ENCODE measurements around the gene PRKN.
"Not testable (repeated sequence)": the region's sequence is repeated elsewhere in the genome, so short reads cannot be mapped to it uniquely, and the experiment has no call there.

The PRKN gene

DNA sequence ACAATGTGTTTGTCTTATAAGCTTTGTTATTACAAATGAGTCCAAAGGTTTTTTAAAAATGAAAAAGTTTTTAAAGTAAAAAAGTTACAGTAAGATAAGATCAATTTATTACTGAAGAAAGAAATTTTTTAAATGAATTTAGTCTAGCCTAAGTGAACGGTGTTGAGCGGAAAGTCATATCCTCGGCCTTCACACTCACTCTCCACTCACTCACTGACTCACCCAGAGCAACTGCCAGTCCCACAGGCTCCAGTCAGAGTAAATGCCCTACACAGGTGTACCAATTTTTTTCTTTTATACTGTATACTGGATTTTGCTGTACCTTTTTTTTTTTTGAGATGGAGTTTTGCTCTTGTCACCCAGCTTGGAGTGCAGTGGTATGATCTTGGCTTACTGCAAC is 1411.0 kb downstream of the PRKN start:
- H3K27me3 ChIP-seq (ENCODE audit: control insufficient read depth, insufficient read depth, low read length, poor library complexity, severe bottlenecking), result no peaks in the 10 kb centered on the region
- H3K4me3 ChIP-seq (ENCODE audit: insufficient read depth, low read depth, low read length), result no peak overlapping the region
- no peaks in the 10 kb centered on the region for H3K4me1 ChIP-seq (ENCODE audit: control insufficient read depth, insufficient read depth, low read length)
- 92 to 94% methylated on average over 3 of the region's 3 CpGs for WGBS, 2 experiments
- H3K9me3 ChIP-seq (ENCODE audit: control insufficient read depth, low read length), result no peaks in the 10 kb centered on the region
- no peak overlapping the region for H3K27ac ChIP-seq (ENCODE audit: insufficient read depth, low read depth, low read length, poor library complexity, severe bottlenecking)
- no peaks in the 10 kb centered on the region for H3K36me3 ChIP-seq (ENCODE audit: control insufficient read depth, insufficient read depth, low read length)

DNA sequence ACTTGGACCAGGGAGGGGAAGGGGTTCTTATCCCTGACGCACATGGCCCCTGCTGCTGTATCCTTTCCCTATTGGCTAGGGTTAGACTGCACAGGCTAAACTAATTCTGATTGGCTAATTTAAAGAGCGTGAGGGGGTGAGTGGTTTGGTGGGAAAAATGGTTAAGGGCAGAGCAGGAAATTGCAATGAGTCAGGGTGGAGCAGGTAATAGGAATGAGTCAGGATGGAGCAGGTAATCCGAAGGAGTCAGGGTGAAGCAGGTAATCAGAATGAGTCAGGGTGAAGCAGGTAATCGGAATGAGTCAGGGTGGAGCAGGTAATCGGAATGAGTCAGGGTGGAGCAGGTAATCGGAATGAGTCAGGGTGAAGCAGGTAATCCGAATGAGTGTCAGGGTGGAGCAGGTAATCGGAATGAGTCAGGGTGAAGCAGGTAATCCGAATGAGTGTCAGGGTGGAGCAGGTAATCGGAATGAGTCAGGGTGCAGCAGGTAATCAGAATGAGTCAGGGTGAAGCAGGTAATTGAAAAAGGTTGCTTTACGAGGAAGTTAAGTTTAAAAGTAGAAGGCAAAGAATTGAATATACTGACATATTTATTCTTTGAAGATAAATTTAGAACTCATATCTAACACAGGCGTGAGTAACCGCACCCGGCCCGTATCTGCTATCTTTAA is 1412.2 kb downstream of the PRKN start:
- H3K36me3 ChIP-seq (ENCODE audit: control insufficient read depth, insufficient read depth, low read length); H3K4me1 ChIP-seq (ENCODE audit: control insufficient read depth, insufficient read depth, low read length); H3K27ac ChIP-seq (ENCODE audit: insufficient read depth, low read depth, low read length, poor library complexity, severe bottlenecking); H3K9me3 ChIP-seq (ENCODE audit: control insufficient read depth, low read length); H3K27me3 ChIP-seq (ENCODE audit: control insufficient read depth, insufficient read depth, low read length, poor library complexity, severe bottlenecking); H3K4me3 ChIP-seq (ENCODE audit: insufficient read depth, low read depth, low read length): not testable (repeated sequence)
- 86% methylated on average over 11 of the region's 15 CpGs for WGBS, 2 experiments

DNA sequence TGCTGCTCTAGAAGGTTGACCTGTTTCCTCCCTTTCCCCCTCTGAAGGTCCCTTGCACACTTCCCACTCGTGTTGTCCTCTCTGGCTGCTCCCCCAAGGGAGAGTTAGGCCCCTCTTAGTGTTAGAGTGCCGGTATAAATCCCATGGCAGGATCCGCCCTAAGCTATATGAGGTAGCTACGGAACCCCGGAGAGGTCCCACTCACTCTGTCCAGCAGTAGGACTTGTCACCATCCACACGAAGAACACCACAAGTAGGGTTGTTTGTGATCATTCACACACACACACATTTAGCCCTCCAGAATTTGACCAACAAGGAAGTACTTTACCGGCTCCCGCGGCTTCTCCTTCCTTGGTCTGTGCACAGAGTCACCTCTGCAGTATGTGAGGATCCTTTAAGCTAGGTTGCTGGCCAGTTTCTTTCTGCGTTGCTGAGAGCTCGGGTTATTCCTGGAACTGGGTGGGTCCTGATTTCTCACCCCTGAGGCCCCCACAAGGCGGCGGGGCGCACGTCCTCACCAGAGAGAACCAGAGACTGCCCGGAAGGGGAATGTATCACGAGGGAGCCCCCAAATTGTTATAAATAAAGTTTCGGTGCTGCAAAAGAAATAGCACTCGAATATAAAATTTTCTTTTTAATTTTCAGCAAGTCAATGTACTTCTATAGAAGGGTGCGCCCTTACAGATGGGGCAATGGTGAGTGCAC is 1412.9 kb downstream of the PRKN start:
- not testable (repeated sequence) for H3K4me1 ChIP-seq (ENCODE audit: control insufficient read depth, insufficient read depth, low read length); H3K27me3 ChIP-seq (ENCODE audit: control insufficient read depth, insufficient read depth, low read length, poor library complexity, severe bottlenecking); H3K4me3 ChIP-seq (ENCODE audit: insufficient read depth, low read depth, low read length); H3K9me3 ChIP-seq (ENCODE audit: control insufficient read depth, low read length); H3K36me3 ChIP-seq (ENCODE audit: control insufficient read depth, insufficient read depth, low read length); H3K27ac ChIP-seq (ENCODE audit: insufficient read depth, low read depth, low read length, poor library complexity, severe bottlenecking)
- 90 to 91% methylated on average over 19 to 20 of the region's 20 CpGs for WGBS, 2 experiments

DNA sequence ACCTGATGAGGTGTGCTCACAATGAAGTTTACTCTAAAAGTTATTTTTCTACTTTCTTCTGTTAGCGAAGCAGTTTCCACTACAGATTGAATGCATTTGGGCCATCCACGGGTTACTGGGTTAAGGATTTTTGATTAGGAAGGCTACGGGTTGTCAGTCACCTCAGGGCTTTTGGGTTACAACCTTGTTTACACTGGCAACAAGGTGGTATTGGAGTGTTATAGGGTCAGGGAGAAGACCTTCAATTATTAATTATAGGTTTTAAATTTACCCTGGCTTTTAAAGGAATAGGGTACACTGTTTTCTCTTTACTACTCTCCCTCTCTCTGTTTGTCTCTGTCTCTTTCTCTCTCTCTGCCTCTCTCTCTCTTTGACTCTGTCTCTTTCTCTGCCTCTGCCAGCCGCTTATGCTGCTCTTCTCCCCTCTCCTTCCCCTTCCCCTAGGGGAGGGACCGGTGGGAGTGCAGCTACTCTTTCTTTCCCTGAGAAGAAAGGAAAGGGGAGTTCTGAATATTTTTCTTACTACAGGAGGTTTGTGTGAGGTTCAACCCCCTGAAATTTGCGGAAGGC is 1413.5 kb downstream of the PRKN start:
- Histone ChIP-seq H3K9me3 (ENCODE audit: control insufficient read depth, low read length) (no peaks in the 10 kb centered on the region), H3K36me3 (ENCODE audit: control insufficient read depth, insufficient read depth, low read length) (no peaks in the 10 kb centered on the region), H3K4me1 (ENCODE audit: control insufficient read depth, insufficient read depth, low read length) (no peaks in the 10 kb centered on the region), H3K27me3 (ENCODE audit: control insufficient read depth, insufficient read depth, low read length, poor library complexity, severe bottlenecking) (no peaks in the 10 kb centered on the region), H3K4me3 (ENCODE audit: insufficient read depth, low read depth, low read length) (no peak overlapping the region), H3K27ac (ENCODE audit: insufficient read depth, low read depth, low read length, poor library complexity, severe bottlenecking) (no peak overlapping the region)
- WGBS, 2 experiments, result 92 to 94% methylated on average over 5 of the region's 6 CpGs

DNA sequence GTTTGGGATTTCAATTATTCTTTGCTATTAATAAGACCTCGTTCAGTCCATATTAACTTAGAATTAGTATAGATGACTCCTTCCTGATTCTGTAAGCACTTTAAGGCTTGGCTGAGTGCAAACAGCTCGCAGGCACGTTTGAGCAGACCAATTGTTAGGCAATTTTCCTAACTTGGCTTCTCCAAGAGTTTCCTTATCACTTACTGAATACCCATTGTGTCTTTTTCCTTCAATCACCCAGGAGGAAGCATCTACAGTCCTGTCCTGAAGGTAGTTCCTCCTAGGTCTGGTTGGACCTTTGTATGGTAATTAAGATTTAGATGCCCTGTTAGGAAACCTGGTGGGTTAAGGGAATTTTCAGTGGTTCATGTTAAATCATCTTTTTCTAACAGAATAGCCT is 1414.1 kb downstream of the PRKN start:
- H3K9me3 ChIP-seq (ENCODE audit: control insufficient read depth, low read length); H3K27me3 ChIP-seq (ENCODE audit: control insufficient read depth, insufficient read depth, low read length, poor library complexity, severe bottlenecking); H3K4me1 ChIP-seq (ENCODE audit: control insufficient read depth, insufficient read depth, low read length); H3K4me3 ChIP-seq (ENCODE audit: insufficient read depth, low read depth, low read length); H3K27ac ChIP-seq (ENCODE audit: insufficient read depth, low read depth, low read length, poor library complexity, severe bottlenecking); H3K36me3 ChIP-seq (ENCODE audit: control insufficient read depth, insufficient read depth, low read length): not testable (repeated sequence)
- 46 to 67% methylated on average over 2 to 3 of the region's 3 CpGs for WGBS, 2 experiments

DNA sequence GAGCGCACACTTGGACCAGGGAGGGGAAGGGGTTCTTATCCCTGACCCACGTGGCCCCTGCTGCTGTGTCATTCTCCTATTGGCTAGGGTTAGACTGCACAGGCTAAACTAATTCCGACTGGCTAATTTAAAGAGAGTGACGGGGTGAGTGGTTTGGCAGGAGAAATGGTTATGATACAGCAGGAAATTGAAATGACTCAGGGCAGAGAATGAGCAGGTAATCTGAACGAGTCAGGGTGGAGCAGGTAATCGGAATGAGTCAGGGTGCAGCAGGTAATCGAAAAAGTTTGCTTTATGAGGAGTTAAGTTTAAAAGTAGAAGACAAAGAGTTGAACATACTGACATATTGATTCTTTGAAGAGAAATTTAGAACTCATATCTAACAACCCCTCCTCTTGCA is 1417.8 kb downstream of the PRKN start:
- 95% methylated on average over 7 of the region's 7 CpGs for WGBS, 2 experiments
- H3K27ac ChIP-seq (ENCODE audit: insufficient read depth, low read depth, low read length, poor library complexity, severe bottlenecking); H3K4me3 ChIP-seq (ENCODE audit: insufficient read depth, low read depth, low read length); H3K36me3 ChIP-seq (ENCODE audit: control insufficient read depth, insufficient read depth, low read length); H3K9me3 ChIP-seq (ENCODE audit: control insufficient read depth, low read length); H3K27me3 ChIP-seq (ENCODE audit: control insufficient read depth, insufficient read depth, low read length, poor library complexity, severe bottlenecking); H3K4me1 ChIP-seq (ENCODE audit: control insufficient read depth, insufficient read depth, low read length): not testable (repeated sequence)

DNA sequence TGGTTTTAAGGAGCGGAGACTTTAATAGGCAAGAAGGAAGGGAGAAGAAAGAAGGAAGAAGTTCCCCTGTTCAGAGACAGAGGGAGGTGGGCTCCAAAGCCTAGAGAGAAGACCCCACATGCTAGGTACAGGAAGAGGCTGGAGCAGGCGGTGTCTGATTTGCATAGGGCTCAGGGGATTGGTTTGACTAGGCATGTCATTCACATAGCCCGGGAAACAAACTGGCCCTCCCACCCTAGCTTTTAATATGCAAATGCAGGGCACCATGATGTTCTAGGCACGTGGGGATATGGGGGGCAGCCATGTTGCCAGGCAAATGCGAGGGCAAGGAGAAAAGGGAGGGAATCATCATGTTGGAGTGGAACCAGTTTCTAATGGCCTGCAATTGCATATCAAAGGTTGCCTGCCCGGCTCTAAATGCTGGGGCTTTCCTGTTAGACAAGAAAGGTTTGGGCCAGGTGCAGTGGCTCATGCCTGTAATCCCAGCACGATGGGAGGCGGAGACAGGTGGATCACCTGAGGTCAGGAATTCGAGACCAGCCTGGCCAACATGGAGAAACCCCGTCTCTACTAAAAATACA is 1419.4 kb downstream of the PRKN start:
- H3K27ac ChIP-seq (ENCODE audit: insufficient read depth, low read depth, low read length, poor library complexity, severe bottlenecking), result no peak overlapping the region
- no peak overlapping the region for H3K4me3 ChIP-seq (ENCODE audit: insufficient read depth, low read depth, low read length)
- no peaks in the 10 kb centered on the region for H3K36me3 ChIP-seq (ENCODE audit: control insufficient read depth, insufficient read depth, low read length)
- H3K27me3 ChIP-seq (ENCODE audit: control insufficient read depth, insufficient read depth, low read length, poor library complexity, severe bottlenecking), result no peaks in the 10 kb centered on the region
- H3K9me3 ChIP-seq (ENCODE audit: control insufficient read depth, low read length), result no peaks in the 10 kb centered on the region
- 83 to 85% methylated on average over 10 of the region's 10 CpGs for WGBS, 2 experiments
- no peaks in the 10 kb centered on the region for H3K4me1 ChIP-seq (ENCODE audit: control insufficient read depth, insufficient read depth, low read length)

DNA sequence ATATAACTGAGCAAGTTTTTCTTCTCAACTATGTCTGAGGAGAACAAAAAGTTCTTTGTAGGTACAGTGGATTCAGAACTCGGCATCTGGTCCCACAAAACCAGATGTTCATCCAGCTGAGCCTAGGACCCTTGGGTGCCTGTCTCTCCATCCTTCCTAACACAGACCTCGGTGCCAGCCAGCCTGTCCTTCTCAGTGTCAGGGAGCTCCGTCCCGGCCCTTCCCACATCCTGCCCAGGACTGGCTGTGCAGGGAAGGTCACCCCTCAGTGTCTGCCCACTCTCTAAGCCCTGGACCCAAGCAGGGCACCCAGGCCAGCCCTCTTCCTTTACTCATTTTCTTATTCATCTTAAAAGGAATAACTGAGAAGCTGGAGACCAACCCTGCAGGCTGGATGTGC is 1421.7 kb downstream of the PRKN start:
- H3K27me3 ChIP-seq (ENCODE audit: control insufficient read depth, insufficient read depth, low read length, poor library complexity, severe bottlenecking), result no peaks in the 10 kb centered on the region
- no peaks in the 10 kb centered on the region for H3K4me1 ChIP-seq (ENCODE audit: control insufficient read depth, insufficient read depth, low read length)
- H3K36me3 ChIP-seq (ENCODE audit: control insufficient read depth, insufficient read depth, low read length), result no peaks in the 10 kb centered on the region
- no peak overlapping the region for H3K4me3 ChIP-seq (ENCODE audit: insufficient read depth, low read depth, low read length)
- 91 to 93% methylated on average over 4 of the region's 4 CpGs for WGBS, 2 experiments
- no peaks in the 10 kb centered on the region for H3K9me3 ChIP-seq (ENCODE audit: control insufficient read depth, low read length)
- no peak overlapping the region for H3K27ac ChIP-seq (ENCODE audit: insufficient read depth, low read depth, low read length, poor library complexity, severe bottlenecking)

DNA sequence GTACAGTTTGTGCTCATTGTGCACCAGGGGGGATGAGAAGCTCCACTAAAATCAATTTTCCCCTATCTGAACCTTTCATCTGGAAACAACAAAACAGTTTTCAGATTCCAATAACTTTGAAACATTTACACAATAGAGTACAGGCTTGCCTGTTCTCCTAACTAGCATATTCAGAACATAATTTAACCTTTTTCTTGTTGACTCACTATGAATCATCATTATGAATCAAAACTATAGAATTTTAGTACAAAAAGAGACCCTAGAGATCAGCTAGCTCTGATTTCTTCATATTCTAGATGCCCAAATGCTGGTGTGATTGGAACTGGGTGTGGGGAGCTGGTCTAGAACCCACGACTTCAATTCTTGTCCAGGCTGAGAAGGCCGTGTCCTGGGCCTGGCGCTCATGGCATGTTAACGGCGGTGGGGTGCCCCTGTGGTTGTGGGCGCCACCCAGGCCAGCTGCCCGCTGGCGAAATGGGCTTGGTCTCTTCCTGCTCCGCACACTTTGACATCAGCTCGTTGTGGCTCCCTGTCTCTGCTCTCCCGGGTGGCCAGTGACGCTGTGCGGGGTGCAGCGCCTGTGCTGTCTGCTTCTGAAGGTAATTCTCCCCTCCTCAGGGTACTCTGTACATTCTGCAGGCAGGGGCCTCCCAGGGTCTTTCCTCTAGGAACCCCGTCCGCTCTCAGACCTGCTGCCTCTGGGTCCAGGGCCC is 1423.8 kb downstream of the PRKN start:
- Histone ChIP-seq H3K36me3 (ENCODE audit: control insufficient read depth, insufficient read depth, low read length) (no peaks in the 10 kb centered on the region), H3K9me3 (ENCODE audit: control insufficient read depth, low read length) (no peaks in the 10 kb centered on the region), H3K27me3 (ENCODE audit: control insufficient read depth, insufficient read depth, low read length, poor library complexity, severe bottlenecking) (no peaks in the 10 kb centered on the region), H3K27ac (ENCODE audit: insufficient read depth, low read depth, low read length, poor library complexity, severe bottlenecking) (no peak overlapping the region), H3K4me3 (ENCODE audit: insufficient read depth, low read depth, low read length) (no peak overlapping the region), H3K4me1 (ENCODE audit: control insufficient read depth, insufficient read depth, low read length) (no peaks in the 10 kb centered on the region)
- 95% methylated on average over 16 of the region's 16 CpGs for WGBS, 2 experiments

DNA sequence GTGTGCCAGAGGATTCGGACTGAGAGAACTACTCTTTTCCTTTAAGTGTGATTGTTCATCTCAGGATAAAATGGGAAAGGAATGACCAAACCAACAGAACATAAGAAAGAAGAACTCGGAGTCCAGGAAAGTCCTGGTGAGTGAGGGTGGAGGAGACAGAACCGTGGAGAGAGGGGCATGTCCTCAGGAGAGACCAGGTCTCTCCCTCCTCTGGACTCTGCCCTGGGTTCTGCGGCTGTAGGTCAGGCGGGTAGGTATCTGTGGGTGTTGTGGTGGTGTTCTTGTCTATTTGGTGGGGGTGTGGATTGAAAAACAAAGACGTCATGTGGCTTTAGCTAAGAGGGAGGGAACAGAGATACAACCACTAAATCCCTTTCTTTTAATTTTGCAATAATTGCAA is 1424.6 kb downstream of the PRKN start:
- Histone ChIP-seq H3K9me3 (ENCODE audit: control insufficient read depth, low read length) (no peaks in the 10 kb centered on the region), H3K27me3 (ENCODE audit: control insufficient read depth, insufficient read depth, low read length, poor library complexity, severe bottlenecking) (no peaks in the 10 kb centered on the region), H3K36me3 (ENCODE audit: control insufficient read depth, insufficient read depth, low read length) (no peaks in the 10 kb centered on the region), H3K4me1 (ENCODE audit: control insufficient read depth, insufficient read depth, low read length) (no peaks in the 10 kb centered on the region), H3K27ac (ENCODE audit: insufficient read depth, low read depth, low read length, poor library complexity, severe bottlenecking) (no peak overlapping the region), H3K4me3 (ENCODE audit: insufficient read depth, low read depth, low read length) (no peak overlapping the region)
- WGBS, 2 experiments, result 82 to 94% methylated on average over 5 to 6 of the region's 6 CpGs
